Measurements from ENCODE around the gene MADCAM1. TPM values are rescaled to one million over a fixed set of nuclear protein-coding genes. Genes with fewer than 3 reads are reported as not detected.
A peak's percentile ranks its signal among the peaks of the same experiment; 100 is the strongest.
"Not testable (repeated sequence)": the region's sequence is repeated elsewhere in the genome, so short reads cannot be mapped to it uniquely, and the experiment has no call there.

Gene MADCAM1
- total RNA-seq, 1 experiment from 2014 or later = 0.84 TPM

DNA sequence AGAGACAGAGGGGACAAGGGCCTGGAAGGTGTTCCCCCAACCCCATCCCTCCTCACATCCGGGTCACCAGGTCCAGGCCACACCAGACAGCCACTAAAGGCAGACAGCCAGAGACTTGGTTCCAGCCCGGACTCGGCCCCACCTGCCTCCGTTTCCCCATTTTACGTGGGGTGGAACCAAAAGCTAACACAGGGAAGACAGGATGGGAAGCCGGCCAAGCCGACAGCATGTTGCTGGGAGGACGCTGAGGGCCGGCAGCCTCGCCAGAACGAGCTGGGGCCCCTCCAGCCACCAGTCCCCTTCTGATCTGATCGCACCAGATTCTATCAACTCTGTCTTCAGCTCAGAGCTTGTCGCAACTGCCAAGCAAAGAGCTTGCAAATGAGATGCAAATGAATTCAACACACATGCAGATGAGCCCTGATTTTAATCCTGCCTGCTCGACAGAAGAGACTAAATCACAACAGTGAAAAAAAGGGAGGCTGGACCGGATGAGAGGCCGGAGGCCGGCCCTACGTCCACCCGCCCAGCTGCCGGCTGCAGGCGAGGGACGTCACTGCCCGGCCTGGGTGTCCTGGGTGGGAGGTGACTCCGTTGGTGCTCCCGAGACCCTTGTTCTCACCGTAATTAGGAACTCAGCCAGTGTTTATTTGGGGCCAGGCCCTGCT lies 17.9 kb upstream of the MADCAM1 start:
- Histone ChIP-seq H3K27ac (ENCODE audit: low read depth, low read length, poor library complexity, severe bottlenecking) (no peak overlapping the region), H3K4me1 (ENCODE audit: insufficient read depth, low read length, poor library complexity, severe bottlenecking) (peaks cover 10% of the 10 kb centered on the region), H3K9me3 (ENCODE audit: low read depth, low read length, poor library complexity, severe bottlenecking) (no peaks in the 10 kb centered on the region), H3K27me3 (replicated peaks; ENCODE audit: insufficient read depth, low read depth, low read length, poor library complexity) (no peaks in the 10 kb centered on the region), H3K4me3 (ENCODE audit: low read depth, low read length, poor library complexity, severe bottlenecking) (no peak overlapping the region), H3K36me3 (ENCODE audit: insufficient read depth, low read length, poor library complexity, severe bottlenecking) (no peaks in the 10 kb centered on the region)
- no TSS peak for BruUV-seq (replicated peaks)
- TF ChIP-seq, protein P1, sequence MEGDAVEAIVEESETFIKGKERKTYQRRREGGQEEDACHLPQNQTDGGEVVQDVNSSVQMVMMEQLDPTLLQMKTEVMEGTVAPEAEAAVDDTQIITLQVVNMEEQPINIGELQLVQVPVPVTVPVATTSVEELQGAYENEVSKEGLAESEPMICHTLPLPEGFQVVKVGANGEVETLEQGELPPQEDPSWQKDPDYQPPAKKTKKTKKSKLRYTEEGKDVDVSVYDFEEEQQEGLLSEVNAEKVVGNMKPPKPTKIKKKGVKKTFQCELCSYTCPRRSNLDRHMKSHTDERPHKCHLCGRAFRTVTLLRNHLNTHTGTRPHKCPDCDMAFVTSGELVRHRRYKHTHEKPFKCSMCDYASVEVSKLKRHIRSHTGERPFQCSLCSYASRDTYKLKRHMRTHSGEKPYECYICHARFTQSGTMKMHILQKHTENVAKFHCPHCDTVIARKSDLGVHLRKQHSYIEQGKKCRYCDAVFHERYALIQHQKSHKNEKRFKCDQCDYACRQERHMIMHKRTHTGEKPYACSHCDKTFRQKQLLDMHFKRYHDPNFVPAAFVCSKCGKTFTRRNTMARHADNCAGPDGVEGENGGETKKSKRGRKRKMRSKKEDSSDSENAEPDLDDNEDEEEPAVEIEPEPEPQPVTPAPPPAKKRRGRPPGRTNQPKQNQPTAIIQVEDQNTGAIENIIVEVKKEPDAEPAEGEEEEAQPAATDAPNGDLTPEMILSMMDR (conservative IDR thresholded peaks at IDR 0.05; ENCODE audit: low read depth, low read length) = no peak
- no peak for TF ChIP-seq EZH2 (IDR thresholded peaks at IDR 0.05; ENCODE audit: borderline replicate concordance, low read depth, low read length, poor library complexity, severe bottlenecking)
- intact Hi-C loops (cut with micrococcal nuclease; ENCODE audit: unreplicated experiment) = no loop called here
- POLR2A ChIA-PET (ENCODE audit: low non-redundant PET) = interaction anchor here (0.5 kb wide), 1 partner anchor 65 kb away, joined by 4 read pairs; no protein-coding TSS in a partner anchor
- no peak for DNase-seq (ENCODE audit: low spot score)
- CTCF ChIA-PET = interaction anchor here (0.6 kb wide), 2 partner anchors 28 to 88 kb away, joined by 15 to 16 read pairs; no protein-coding TSS in a partner anchor

DNA sequence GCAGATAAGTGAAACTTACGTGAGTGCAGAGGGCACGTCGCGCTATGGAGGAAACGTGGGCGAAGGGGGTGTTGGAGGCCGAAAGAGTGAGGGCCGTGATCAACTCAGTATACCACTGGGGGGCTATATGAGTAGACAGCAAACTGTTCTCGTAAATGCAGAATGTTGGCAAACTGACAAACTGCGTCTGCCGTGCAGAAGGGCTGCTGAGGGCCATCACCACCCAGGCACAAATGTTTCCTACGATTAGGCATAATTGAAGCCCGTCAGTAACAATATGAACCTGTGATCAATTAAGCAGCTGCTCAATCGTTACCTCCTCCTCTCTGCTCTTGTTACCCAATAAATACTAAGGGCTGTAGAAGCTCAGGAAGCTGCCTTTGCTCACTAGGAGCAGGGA lies 17.3 kb upstream of the MADCAM1 start:
- Histone ChIP-seq H3K4me3 (ENCODE audit: low read depth, low read length, poor library complexity, severe bottlenecking) (no peak overlapping the region), H3K4me1 (ENCODE audit: insufficient read depth, low read length, poor library complexity, severe bottlenecking) (peaks cover 10% of the 10 kb centered on the region), H3K36me3 (ENCODE audit: insufficient read depth, low read length, poor library complexity, severe bottlenecking) (no peaks in the 10 kb centered on the region), H3K27me3 (replicated peaks; ENCODE audit: insufficient read depth, low read depth, low read length, poor library complexity) (no peaks in the 10 kb centered on the region), H3K9me3 (ENCODE audit: low read depth, low read length, poor library complexity, severe bottlenecking) (no peaks in the 10 kb centered on the region), H3K27ac (ENCODE audit: low read depth, low read length, poor library complexity, severe bottlenecking) (no peak overlapping the region)
- ChIA-PET CTCF (interaction anchor here (1.4 kb wide), 1 partner anchor 28 kb away, joined by 11 read pairs; no protein-coding TSS in a partner anchor), POLR2A (ENCODE audit: low non-redundant PET) (no interaction called here)
- BruUV-seq (replicated peaks) = no TSS peak
- no peak for DNase-seq (ENCODE audit: low spot score)
- TF ChIP-seq EZH2 (IDR thresholded peaks at IDR 0.05; ENCODE audit: borderline replicate concordance, low read depth, low read length, poor library complexity, severe bottlenecking) = no peak
- TF ChIP-seq, protein P1 (conservative IDR thresholded peaks at IDR 0.05; ENCODE audit: low read depth, low read length) = no peak
- intact Hi-C loops (cut with micrococcal nuclease; ENCODE audit: unreplicated experiment) = no loop called here

DNA sequence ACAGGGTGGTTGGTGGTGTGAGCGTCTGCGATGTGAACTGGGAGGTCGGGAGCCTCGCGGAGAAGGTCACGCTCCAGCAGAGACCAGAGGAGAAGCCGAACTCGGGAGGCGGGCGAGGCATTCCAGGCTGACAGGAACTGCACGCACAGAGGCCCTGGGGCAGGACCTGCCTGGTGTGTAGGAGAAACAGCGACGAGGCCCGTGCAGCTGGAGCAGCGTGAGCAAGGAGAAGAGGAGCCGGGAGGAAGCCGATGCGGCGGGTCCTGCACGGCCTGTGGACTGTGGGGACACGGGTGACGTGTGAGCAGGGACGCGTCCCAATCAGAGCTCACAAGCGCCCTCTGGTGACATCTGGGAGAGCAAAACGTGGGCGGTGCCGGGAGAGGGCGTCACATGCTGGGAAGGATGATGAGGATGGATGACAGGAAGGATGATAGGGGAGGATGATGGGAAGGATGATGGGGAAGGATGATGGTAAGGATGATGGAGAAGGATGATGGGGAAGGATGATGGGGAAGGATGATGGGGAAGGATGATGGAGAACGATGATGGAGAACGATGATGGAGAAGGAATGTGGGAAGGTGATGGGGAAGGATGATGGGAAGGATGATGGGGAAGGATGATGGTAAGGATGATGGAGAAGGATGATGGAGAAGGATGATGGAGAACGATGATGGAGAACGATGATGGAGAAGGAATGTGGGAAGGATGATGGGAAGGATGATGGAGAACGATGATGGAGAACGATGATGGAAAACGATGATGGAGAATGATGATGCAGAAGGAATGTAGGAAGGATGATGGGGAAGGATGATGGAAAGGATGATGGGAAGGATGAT lies 16.1 kb upstream of the MADCAM1 start:
- H3K4me3 ChIP-seq (ENCODE audit: low read depth, low read length, poor library complexity, severe bottlenecking) = no peak overlapping the region
- peaks cover 10% of the 10 kb centered on the region for H3K27me3 ChIP-seq (replicated peaks; ENCODE audit: insufficient read depth, low read depth, low read length, poor library complexity)
- CTCF ChIA-PET = interaction anchor here (0.6 to 1.4 kb wide), 3 partner anchors 26 to 109 kb away, joined by 3 to 11 read pairs (median 4); no protein-coding TSS in a partner anchor
- H3K36me3 ChIP-seq (ENCODE audit: insufficient read depth, low read length, poor library complexity, severe bottlenecking) = no peaks in the 10 kb centered on the region
- intact Hi-C loops (cut with micrococcal nuclease; ENCODE audit: unreplicated experiment) = loop anchor here (10.0 kb wide), 1 partner anchor 75 kb away; the partner anchor contains the start of gene C2CD4C
- POLR2A ChIA-PET (ENCODE audit: low non-redundant PET) = no interaction called here
- DNase-seq (ENCODE audit: low spot score) = peak; percentile 85
- TF ChIP-seq, protein P1 (conservative IDR thresholded peaks at IDR 0.05; ENCODE audit: low read depth, low read length) = peak; percentile 86
- TF ChIP-seq EZH2 (IDR thresholded peaks at IDR 0.05; ENCODE audit: borderline replicate concordance, low read depth, low read length, poor library complexity, severe bottlenecking) = no peak
- BruUV-seq (replicated peaks) = no TSS peak
- no peak overlapping the region for H3K27ac ChIP-seq (ENCODE audit: low read depth, low read length, poor library complexity, severe bottlenecking)
- peaks cover 10% of the 10 kb centered on the region for H3K4me1 ChIP-seq (ENCODE audit: insufficient read depth, low read length, poor library complexity, severe bottlenecking)
- H3K9me3 ChIP-seq (ENCODE audit: low read depth, low read length, poor library complexity, severe bottlenecking) = no peaks in the 10 kb centered on the region

DNA sequence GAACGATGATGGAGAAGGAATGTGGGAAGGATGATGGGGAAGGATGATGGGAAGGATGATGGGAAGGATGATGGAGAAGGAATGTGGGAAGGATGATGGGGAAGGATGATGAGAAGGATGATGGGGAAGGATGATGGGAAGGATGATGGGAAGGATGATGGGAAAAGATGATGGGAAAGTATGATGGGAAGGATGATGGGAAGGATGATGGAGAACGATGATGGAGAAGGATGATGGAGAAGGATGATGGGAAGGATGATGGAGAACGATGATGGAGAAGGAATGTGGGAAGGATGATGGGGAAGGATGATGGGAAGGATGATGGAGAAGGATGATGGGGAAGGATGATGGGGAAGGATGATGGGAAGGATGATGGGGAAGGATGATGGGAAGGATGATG lies 15.2 kb upstream of the MADCAM1 start:
- H3K36me3 ChIP-seq (ENCODE audit: insufficient read depth, low read length, poor library complexity, severe bottlenecking); H3K4me3 ChIP-seq (ENCODE audit: low read depth, low read length, poor library complexity, severe bottlenecking); CTCF ChIA-PET; H3K27ac ChIP-seq (ENCODE audit: low read depth, low read length, poor library complexity, severe bottlenecking); POLR2A ChIA-PET (ENCODE audit: low non-redundant PET); DNase-seq (ENCODE audit: low spot score); H3K9me3 ChIP-seq (ENCODE audit: low read depth, low read length, poor library complexity, severe bottlenecking); BruUV-seq (replicated peaks): not testable (repeated sequence)
- Histone ChIP-seq H3K27me3 (replicated peaks; ENCODE audit: insufficient read depth, low read depth, low read length, poor library complexity) (peaks cover 19% of the 10 kb centered on the region), H3K4me1 (ENCODE audit: insufficient read depth, low read length, poor library complexity, severe bottlenecking) (peaks cover 10% of the 10 kb centered on the region)
- intact Hi-C loops (cut with micrococcal nuclease; ENCODE audit: unreplicated experiment) = loop anchor here (10.0 kb wide), 1 partner anchor 76 kb away; the partner anchor contains the start of gene C2CD4C
